HL-60 (cell line): ENCODE measurements around the gene ICOS.
"Not testable (repeated sequence)": the region's sequence is repeated elsewhere in the genome, so short reads cannot be mapped to it uniquely, and the experiment has no call there.

Source experiments
- CTCF ChIP-seq: IDR thresholded peaks from one replicate; pipeline ENCODE4 v1.5.1; 2011; ENCODE audit warnings: low read length, control low read depth, inconsistent platforms; ENCODE audit not compliant: insufficient read depth
- GABPA ChIP-seq: IDR thresholded peaks from 2 replicates; pipeline ENCODE4 v1.6.1; 2012; ENCODE audit warnings: low read depth
- POLR2AphosphoS5 ChIP-seq: IDR thresholded peaks from 2 replicates; pipeline ENCODE4 v1.6.1; 2012; ENCODE audit warnings: low read depth
- REST ChIP-seq: IDR thresholded peaks from 2 replicates; pipeline ENCODE4 v1.6.1; 2012; ENCODE audit warnings: low read depth; ENCODE audit not compliant: insufficient replicate concordance

- TF ChIP-seq CTCF, GABPA, POLR2AphosphoS5, REST: not testable (repeated sequence)
Measured at GRCh38 chr2:203985978-203986377, 49.4 kb downstream of the ICOS start.
